GM18517 (cell line): ENCODE results near the gene SHISA4.
"Not testable (repeated sequence)": the region's sequence is repeated elsewhere in the genome, so short reads cannot be mapped to it uniquely, and the experiment has no call there.

Experiments
- ATAC-seq: cut with Tn5 transposase; IDR thresholded peaks from one replicate; pipeline ENCODE4 v1.9.1; 2021; ENCODE audit warnings: mild to moderate bottlenecking, moderate library complexity; ENCODE audit not compliant: unreplicated experiment

Gene SHISA4

DNA sequence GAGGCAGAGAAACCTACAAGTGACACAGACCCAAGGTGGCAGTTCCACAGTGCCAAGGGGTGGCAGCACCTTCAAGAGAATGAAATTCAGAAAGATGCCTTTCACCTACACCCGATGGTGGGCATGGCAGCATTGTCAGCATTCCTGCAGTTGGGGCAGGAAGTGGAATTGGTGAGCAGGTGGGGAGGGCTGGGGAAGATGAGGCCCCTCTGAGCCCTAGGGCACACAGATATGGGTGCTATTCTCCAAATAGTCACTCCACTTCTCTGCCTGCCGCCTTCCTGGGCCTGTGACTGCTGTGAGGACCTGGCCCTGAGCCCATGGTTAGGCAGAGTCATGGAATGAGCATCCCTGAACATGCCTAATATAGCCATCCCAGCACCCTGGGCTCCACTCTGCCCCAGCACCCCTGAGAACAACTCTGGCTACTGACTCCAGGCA is 8.3 kb downstream of the SHISA4 start:
- no peak for ATAC-seq

DNA sequence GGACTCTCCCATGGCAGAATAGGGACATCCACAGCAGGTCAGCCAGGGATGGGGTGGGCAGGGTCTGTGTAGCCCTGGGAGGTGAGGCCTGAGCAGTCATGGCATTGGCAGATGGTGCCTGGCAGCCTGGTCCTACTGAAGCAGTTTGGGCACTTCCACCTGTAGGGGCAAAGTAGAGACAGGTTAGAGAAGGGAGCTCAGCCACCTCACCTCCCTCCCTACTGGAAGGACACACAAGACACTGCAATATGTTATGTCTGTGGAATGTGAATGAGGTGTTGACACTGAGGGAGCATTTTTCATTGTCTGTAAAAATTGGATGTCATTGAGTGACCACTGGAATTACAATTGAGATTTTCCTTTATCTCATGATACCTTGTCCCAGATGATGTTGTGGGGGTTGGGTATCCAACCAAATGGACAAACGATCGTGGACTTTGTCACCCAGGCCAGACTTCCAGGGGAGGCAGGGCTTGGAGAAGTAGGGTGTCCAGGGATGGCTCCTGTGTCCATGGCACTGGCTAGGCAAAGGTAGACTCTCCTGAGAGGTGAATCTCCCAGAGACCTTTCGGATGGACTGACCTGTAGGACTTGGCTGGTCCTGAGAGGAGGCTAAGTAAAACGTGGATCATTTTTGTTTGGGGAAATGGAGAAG is 9.7 kb downstream of the SHISA4 start:
- ATAC-seq, result no peak

DNA sequence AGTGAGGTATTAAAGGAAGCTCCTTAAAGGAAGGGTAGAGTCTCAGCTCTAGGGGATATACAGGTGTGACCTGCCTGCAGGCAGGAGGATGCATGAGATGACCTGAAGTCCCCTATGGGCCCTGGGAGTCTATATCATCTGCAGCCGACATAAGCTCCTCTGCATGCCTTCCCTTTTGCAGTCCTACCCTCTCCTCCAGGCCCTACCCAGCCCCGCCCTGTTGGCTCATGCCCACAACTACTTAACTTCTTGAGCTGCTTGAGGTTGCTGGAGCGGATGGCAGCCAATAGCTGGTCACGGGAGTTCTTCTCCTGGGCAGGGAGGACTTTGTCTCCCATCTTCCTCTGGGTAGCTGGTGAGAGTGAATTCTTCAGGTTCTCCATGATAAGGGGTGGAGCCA is 10.3 kb downstream of the SHISA4 start:
- ATAC-seq, result no peak

DNA sequence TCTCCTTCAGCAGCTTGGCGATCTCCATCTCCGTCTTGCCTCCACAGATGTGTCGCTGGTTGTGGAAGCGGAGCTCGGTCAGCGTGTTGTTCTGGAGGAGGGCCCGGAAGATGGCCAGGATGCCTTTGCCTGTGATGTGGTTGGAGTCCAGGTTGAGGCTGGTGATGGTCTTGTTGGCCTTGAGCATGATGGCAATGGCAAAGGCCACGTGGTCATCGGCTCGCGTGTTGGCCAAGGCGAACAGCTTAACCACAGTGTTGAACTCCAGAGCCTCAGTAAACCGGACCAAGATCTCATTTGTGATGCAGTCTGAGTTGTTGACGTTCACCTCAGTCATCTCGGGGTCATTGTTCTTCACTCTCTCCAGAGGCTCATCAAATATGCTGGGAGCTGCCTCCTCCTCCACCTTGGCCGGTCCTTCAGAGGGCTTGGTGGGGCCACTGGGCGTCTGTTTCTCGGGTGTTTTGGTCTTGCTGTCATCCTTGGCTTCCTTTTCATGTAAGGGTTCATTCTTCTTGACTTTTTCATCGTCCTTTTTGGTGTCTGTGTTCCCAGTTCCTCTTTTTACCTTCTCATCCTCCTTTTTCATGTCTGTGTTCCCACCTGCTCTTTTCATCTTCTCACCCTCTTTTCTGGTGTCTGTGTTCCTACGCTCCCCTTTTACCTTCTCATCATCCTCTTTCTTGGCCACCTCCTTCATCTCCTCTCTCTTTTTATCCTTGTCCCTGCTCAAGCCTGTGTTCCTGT is 11.2 kb downstream of the SHISA4 start:
- no peak for ATAC-seq

DNA sequence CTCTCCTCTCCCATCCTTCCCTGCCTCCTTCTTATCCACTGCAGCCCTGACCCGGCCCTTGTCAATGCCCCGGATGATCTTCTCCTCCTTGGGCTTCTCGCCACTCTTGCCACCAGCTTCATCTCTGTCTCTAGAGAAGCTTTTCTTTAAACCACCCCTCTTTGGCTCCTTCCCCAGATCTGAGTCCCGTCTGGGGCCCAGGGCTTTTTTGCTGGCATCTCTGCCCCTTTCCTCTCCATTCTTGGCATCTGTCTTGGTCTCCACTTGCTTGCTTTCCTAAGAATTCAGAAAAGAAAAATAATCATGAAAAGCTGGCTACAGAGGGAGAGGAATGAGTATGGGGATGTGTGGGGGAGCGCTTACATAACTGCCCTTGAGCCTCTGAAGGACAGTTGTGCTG is 11.8 kb downstream of the SHISA4 start:
- ATAC-seq, result no peak

DNA sequence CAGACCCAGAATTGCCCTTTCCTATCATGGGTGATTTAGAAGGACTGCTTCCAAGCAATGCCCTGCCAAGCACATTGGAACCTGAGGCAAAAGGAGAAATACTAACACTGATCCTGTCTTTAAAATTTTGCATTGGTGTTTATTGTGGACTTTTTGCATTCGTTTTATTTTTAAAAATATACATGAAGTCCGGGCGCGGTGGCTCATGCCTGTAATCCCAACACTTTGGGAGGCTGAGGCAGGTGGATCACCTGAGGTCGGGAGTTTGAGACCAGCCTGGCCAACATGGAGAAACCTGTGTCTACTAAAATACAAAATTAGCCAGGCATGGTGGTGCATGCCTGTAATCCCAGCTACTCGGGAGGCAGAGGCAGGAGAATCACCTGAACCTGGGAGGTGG is 12.3 kb downstream of the SHISA4 start:
- not testable (repeated sequence) for ATAC-seq

DNA sequence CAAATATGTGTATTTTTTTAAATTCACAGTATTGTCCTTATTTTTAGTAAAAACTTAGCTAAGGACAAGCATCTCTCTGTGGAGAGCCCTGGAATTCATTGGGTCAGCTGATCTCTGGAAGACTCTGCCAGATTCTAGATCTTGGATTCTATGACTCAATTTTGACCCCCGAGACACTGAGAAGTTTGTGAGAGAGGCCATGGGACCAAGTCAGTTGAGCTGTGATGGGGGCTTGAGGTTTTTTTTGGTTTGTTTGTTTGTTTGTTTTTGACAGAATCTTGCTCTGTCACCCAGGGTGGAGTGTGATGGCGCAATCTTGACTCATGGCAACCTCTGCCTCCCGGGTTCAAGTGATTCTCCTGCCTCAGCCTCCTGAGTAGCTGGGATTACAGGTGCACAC is 13.5 kb downstream of the SHISA4 start:
- ATAC-seq, result no peak

DNA sequence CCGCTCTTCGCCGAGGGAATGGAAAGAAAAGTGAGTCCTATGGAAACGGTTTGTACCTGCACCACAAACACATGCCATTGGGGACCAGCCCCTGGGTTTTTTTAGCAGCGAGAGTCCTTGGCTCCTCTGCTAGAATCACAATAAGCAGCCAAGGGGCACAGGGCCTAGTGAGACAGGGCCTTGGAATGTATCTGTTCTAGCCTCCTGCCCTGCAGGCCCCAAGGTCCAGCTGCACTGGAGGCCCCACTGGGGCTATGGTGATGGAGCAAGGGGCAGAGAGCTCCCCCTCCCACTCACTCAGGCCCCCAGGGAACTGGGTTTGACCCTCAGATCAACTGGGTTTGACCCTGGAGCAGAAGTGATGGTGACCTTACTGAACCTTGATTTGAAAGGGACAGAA is 14.4 kb downstream of the SHISA4 start:
- no peak for ATAC-seq

DNA sequence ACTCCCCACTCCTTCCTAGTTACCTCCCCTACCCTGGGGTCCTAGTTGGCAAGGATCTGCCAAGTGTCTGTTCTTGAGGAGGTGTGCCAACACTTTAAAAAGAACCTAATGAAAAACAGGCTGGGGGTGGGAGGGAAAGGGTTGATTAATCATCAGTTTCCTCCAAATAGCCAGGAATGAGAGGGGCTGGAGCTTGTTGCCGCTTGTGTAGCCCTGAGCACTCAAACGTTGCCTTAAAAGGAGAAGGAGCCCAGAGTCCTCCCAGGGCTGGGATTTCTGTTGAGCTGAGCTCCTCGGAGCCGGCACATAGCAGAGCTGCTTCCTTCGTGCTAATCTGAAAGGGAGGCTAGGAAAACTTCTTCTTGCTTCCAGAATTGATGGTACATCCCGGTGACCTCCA is 15.9 kb downstream of the SHISA4 start:
- ATAC-seq, result no peak

DNA sequence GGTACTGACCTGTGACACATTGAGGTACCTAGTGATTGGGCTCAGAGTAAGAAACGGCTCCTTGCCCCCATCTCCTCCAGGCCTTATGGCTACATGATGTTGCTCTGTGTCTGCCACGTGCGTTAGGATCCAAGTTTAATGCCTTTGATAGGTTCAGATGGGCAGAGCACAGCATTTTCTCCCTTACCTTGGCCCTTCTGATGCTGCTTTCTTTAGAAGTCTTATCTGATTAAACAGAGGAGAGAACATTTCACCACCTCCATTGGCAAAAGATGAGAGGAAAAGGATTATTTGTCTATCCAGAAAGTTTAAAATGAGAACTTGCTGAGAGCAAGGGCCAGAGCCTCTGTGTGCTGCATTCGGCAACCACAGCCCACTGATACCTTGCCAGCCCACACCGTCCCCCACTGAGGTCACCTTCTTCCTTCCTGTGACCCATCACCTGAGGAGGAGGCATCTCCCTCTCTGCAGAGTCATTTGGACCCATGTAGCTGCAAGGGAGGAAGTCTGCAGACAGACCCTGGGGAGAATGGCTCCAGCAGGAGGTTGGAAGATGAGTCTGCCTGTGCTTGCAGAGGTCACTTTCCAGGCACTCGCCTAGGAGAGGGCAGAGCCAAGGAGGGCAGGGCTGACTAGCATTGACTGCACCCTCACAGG is 16.7 kb downstream of the SHISA4 start:
- no peak for ATAC-seq

DNA sequence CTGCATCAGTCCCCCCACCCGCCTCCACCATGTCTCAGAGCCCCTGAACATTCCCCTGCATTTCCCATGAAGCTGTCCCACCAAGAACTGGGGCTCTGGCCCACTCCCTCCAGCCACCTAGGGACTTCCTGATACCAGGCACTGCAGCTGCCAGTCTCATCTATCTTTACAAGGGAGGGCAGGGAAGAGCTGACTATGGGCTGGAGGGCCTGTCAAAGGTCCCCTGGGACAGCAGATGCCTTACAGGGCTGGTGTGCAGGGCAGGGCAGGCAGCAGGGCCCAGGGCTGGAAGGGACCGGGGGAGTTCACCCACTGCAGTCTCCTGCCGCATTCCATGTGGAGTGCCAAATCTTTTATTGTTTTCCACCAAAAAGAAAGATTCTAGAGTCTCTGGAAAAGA is 17.6 kb downstream of the SHISA4 start:
- no peak for ATAC-seq

DNA sequence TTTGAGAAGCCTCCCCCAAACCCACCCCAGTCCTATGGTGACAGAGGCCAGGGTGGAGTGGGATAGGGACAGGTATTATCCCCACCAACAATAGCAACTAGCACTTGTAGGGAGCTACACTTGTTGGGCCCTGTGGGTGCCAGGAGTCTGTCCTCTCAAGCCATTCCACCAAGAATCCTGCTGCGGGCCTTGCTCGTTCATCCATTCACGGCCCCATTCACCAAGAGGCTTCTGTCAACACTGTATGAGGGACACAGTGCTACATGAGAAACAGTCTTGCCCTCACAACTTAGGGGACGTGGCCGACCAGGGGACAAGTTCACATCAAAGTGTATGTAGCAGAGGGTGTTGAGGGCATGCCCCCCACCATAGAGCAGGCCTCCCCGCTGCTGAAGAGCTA is 18.9 kb downstream of the SHISA4 start:
- ATAC-seq, result no peak

DNA sequence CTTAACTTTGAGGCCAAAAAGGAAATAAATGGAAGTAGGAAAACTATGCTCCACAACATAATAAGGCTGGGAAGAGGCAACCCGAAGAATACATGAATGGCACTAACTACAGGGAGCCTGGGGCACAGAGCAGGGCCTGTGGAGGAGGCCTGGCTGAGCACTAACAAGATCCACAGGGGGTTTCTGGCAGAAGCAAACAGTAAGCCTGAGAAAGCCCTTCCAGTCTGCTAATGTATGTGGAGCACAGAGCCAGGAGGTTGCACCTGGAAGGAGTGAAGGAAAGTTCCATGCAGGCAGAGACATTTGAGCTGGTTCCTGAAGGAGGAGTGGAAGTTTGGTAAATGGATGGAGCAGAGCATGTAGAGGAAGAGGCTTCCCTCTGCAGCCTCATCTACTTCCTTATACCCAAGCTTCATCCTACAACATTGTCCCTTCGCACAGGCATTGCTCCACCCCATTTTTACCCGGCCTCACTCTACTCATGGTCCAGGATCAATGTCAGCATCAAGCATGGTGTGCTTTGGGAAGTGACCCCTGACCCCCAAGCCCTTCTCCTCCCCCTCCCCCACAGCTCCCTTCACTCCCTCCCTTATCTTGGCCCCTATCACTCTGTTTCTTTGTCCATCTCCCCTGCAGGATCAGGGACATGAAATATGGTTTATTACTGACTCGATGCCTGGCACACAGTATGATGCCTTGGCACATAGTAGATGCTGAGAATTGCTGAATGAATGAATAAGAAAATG is 23.3 kb downstream of the SHISA4 start:
- ATAC-seq, result no peak

DNA sequence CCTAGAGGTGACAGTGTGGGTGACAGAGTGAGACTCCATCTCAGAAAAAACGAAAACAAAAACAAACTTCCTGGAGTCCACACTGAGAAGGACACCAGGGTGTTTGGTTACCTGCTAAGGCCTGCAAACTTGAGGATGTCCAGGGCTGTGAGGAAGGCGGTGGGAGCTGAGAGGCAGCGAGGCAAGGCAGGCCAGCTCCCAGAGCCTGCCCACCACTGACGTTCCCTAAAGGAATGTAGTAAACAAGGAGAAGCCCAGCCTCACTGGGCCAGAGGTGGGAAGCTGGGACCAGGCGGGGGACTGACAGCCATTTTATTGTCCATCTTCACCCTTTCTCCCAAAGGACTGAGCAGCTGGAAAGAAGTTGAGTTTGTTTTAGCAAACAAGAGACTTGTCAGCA is 24.1 kb downstream of the SHISA4 start:
- ATAC-seq, result no peak

DNA sequence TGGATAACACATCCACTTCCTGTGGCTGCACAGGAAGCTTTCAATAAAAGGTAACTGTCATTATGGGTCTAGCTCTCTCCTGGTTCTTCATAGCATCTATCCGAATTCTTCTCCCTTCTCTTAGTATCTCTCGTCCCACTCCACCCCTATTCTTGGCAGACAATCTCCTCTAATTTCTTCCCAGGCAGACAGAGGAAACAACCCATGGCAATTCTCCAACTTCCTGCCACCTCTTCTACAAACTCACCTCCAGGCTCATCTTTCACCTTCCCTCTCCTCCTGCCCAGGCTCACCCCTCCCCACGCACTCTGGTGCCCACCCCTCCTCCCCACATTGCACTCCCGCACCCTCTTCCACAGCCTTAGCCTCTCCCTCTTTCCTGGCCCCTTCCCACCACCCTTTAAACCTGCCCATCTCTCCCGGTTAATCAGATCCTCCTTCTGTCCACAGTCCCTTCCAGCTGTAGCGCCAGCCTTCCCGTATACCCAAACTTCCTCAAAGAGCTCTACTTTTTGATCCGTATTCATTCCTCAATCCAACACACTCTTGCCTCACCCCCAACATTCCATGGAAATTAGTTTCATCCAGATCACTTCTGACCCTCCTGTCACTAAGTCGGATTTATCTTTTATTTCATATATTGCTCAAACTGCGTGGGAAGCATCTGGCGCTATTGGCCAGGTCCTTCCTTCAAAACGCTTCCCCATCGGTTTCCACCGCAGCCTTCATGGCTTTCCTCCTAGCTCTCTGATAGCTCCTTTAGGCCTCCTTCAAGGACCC is 25.9 kb downstream of the SHISA4 start:
- ATAC-seq, result no peak

DNA sequence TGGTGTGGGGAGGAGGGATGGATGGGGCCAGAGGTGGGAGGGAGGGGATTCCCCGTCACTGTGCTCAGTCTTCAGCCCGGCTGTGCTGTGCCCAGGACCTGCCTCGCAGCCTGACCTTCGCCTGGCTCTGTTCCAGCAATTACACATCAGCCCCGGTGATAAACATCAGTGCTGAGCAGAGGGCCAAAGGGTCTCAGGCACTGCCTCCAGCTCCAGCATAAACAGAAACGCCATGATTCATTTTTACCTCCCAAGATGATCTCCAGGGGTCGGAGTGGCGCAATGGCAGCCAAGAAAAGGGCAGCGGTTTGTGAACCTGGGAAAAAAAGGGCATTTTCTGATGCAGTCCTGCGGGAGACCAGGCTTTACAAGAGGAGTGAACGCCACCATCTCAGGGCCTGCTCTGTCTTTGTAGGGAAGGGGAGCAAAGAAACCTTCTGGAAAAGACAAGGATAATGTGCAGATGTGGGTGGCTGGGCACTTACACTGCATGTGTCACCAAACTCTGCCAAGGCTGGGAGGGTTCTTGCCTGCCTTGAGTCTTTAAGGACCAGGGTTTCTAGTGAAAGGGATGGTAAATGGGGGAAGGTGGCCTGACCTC is 28.1 kb downstream of the SHISA4 start:
- ATAC-seq, result no peak

DNA sequence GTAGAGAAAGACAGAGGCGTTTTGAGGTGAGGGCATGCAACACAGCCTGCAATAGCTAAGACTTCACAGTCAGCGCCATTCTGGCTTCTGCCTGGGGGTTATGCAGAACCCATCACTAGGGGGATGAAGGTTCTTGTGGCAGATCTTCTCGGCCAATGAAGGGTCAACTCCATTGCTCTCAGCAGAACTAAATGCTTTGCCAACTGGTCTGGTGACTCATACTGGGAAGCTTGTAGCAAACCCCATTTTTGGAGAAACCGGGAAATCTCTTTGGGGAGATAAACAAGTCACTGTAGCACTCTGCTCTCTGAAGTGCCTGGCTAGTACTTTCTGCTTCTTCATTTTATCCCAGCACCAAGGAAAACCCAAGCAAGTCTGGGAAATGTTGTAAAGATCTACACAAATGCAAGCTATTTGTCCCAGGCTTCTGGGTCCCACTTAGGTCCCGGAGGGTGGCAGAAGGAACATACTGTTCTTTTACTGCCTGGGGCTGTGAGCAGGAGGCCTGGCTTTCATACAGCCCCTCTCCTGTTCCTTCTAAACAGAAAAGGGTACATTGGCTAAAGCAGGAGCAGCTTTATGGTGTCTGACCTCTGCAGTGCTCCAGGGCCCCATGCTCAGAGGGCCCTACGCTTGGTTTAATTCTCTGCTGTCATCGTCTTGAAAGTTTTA is 28.8 kb downstream of the SHISA4 start:
- no peak for ATAC-seq

DNA sequence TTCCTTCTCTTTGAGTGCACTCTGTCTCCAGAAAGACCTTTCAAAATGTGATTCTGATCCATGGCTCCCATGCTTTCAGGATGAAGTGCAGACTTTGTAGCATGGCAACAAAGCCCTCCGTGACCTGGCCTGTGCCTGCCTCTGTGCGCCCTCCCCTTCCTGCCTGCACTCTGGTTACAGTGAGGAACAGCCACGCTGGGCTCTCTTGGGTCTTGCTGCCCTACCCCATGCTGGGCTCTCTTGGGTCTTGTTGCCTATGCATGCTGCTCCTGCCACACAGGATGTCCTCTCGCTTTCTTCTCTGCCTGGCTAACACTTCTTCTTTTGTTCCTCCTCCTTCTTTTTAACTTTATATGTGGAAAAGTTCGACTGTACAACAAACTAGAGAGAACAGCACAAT is 29.6 kb downstream of the SHISA4 start:
- no peak for ATAC-seq

DNA sequence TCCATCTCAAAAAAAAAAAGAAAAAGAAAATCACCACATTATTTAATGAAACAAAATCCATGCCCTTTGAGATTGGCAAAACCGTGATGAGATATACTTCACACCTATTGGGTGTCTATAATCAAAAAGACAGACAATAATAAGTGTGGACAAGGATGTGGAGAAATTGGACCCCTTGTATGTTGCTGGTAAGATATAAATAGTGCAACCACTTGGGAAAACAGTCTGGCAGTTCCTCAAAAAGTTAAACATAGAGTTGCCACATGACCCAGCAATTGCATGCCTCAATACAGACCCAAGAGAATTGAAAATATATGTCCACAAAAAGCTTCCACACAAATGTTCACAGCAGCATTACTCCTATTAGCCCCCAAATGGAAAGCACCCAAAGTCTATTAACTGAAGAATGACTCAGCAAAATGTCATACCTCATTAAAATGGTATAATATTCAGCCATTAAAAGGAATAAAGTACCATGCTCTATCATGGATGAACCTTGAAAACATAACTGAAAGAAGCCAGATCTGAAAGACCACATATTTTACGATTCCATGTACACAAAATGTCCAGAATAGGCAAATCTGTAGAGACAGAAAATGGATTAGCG is 33.4 kb downstream of the SHISA4 start:
- no peak for ATAC-seq

DNA sequence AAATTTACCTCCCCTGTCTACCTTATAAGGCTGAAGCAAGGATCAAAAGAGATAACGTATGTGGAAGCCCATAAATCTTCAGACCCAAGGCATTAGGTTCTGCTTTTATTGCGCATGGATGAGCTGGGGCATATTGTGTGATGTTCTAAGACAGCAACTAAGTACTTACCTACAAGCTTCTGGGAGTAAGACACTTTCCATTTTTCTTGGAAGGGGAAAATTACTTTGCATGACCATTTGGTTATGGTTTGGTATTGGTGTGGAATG is 36.5 kb downstream of the SHISA4 start:
- ATAC-seq, result no peak
